Liver (tissue), 3 donors: ENCODE data around the gene MAML3.

Source experiments
- ATF3 ChIP-seq: IDR thresholded peaks from 2 replicates; pipeline ENCODE4 v1.6.1; 2016; ENCODE audit warnings: antibody characterized with exemption
- JUND ChIP-seq, 2 donors: IDR thresholded peaks; 2 replicates each; pipeline ENCODE4 v1.6.1; 2016; ENCODE audit warnings: antibody characterized with exemption in 2 of 2
- RAD21 ChIP-seq, 2 donors: IDR thresholded peaks; 2 replicates each; pipeline ENCODE4 v1.6.1; 2016; ENCODE audit warnings: antibody characterized with exemption in 2 of 2, mild to moderate bottlenecking in 2 of 2
- TAF1 ChIP-seq: conservative IDR thresholded peaks from 2 replicates; pipeline ENCODE4 v1.6.1; 2016; ENCODE audit warnings: antibody characterized with exemption, mild to moderate bottlenecking
- YY1 ChIP-seq: IDR thresholded peaks from 2 replicates; pipeline ENCODE4 v1.6.1; 2016; ENCODE audit warnings: antibody characterized with exemption, mild to moderate bottlenecking
- TF ChIP-seq, protein P1 (sequence below): fragments of 150-350 bp; IDR thresholded peaks from 2 replicates; pipeline ENCODE4 v1.5.1; 2017; ENCODE audit warnings: improper control_type of control experiment, low read depth, low read length; ENCODE audit not compliant: missing input control
- TF ChIP-seq, protein P2 (sequence below): IDR thresholded peaks from 2 replicates; pipeline ENCODE4 v1.6.1; 2016; ENCODE audit warnings: antibody characterized with exemption
- donor health status: healthy.
- donor health status: healthy.

DNA sequence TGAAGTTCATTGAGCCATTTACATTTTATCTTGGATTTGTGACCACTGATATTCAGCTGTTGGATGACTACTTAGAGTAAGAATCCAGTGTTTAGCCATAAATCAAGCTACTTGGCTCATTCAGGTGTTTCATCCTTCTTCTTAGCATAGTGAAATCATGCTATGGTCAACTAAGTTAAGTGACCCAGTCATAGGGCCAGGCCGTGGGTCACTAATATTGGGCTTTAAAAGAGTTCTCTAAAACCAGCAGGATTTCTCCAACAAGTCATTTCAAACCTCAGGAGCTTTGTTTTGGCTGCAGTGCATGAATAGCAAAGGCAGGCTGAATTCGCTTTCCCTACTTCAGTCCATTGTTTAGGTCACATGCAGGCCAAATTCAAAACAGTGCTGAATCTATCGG is 181.0 kb downstream of the MAML3 start:
- TF ChIP-seq, protein P1, sequence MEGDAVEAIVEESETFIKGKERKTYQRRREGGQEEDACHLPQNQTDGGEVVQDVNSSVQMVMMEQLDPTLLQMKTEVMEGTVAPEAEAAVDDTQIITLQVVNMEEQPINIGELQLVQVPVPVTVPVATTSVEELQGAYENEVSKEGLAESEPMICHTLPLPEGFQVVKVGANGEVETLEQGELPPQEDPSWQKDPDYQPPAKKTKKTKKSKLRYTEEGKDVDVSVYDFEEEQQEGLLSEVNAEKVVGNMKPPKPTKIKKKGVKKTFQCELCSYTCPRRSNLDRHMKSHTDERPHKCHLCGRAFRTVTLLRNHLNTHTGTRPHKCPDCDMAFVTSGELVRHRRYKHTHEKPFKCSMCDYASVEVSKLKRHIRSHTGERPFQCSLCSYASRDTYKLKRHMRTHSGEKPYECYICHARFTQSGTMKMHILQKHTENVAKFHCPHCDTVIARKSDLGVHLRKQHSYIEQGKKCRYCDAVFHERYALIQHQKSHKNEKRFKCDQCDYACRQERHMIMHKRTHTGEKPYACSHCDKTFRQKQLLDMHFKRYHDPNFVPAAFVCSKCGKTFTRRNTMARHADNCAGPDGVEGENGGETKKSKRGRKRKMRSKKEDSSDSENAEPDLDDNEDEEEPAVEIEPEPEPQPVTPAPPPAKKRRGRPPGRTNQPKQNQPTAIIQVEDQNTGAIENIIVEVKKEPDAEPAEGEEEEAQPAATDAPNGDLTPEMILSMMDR, result no peak
- TF ChIP-seq, protein P2, sequence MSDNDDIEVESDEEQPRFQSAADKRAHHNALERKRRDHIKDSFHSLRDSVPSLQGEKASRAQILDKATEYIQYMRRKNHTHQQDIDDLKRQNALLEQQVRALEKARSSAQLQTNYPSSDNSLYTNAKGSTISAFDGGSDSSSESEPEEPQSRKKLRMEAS, result no peak
- TF ChIP-seq JUND (IDR thresholded peaks at IDR 0.05) (no peak), TAF1 (no peak), RAD21 (IDR thresholded peaks at IDR 0.05) (no peak), YY1 (no peak), ATF3 (no peak)
